ENCODE results near the gene NRXN2.
"Not testable (repeated sequence)": the region's sequence is repeated elsewhere in the genome, so short reads cannot be mapped to it uniquely, and the experiment has no call there.

DNA sequence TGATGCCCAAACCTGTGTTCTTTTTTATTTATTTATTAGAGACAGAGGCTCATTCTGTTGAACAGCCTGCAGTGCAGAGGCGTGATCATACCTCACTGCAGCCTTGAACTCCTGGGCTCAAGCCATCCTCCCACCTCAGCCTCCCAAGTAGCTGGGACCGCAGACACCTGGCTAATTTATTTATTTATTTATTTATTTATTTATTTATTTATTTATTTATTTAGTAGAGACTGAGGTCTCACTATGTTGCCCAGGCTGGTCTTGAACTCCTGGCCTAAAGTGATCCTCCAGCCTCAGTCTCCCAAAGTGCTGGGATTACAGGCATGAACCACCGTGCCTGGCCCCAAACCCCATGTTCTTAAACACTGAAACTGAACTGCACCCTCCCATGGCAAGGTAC, 161.6 kb downstream of the NRXN2 start:
- TF ChIP-seq, protein P1, sequence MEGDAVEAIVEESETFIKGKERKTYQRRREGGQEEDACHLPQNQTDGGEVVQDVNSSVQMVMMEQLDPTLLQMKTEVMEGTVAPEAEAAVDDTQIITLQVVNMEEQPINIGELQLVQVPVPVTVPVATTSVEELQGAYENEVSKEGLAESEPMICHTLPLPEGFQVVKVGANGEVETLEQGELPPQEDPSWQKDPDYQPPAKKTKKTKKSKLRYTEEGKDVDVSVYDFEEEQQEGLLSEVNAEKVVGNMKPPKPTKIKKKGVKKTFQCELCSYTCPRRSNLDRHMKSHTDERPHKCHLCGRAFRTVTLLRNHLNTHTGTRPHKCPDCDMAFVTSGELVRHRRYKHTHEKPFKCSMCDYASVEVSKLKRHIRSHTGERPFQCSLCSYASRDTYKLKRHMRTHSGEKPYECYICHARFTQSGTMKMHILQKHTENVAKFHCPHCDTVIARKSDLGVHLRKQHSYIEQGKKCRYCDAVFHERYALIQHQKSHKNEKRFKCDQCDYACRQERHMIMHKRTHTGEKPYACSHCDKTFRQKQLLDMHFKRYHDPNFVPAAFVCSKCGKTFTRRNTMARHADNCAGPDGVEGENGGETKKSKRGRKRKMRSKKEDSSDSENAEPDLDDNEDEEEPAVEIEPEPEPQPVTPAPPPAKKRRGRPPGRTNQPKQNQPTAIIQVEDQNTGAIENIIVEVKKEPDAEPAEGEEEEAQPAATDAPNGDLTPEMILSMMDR (IDR thresholded peaks at IDR 0.05; ENCODE audit: low read depth, low read length) = not testable (repeated sequence)
- not testable (repeated sequence) for TF ChIP-seq POLR2A (IDR thresholded peaks at IDR 0.05; ENCODE audit: extremely low read depth, insufficient read length); MAX (IDR thresholded peaks at IDR 0.05; ENCODE audit: low read depth, low read length); MYC (IDR thresholded peaks at IDR 0.05; ENCODE audit: low read depth, low read length)
